Trophoblast cell (in vitro differentiated cells and primary cell): ENCODE results near the gene TSC22D2.

ENCODE experiments used
- DNase-seq, 2 donors: peaks; one replicate each; pipeline ENCODE4 v3.0.0-alpha.2; 2016
- H2AFZ ChIP-seq: 2 replicates; pipeline ENCODE4 v1.6.1; 2013; ENCODE audit warnings: low read length, moderate library complexity, mild to moderate bottlenecking; ENCODE audit not compliant: insufficient read depth, poor library complexity
- H2AK5ac ChIP-seq: 2 replicates; pipeline ENCODE4 v1.6.1; 2013; ENCODE audit warnings: mild to moderate bottlenecking, low read length
- H2BK120ac ChIP-seq: 2 replicates; pipeline ENCODE4 v1.6.1; 2013; ENCODE audit warnings: low read length, mild to moderate bottlenecking, moderate library complexity; ENCODE audit not compliant: insufficient read depth, poor library complexity
- H2BK12ac ChIP-seq: 2 replicates; pipeline ENCODE4 v1.6.1; 2013; ENCODE audit warnings: mild to moderate bottlenecking, low read length, moderate library complexity
- H2BK5ac ChIP-seq: 2 replicates; pipeline ENCODE4 v1.6.1; 2013; ENCODE audit warnings: low read length, low read depth, moderate library complexity, mild to moderate bottlenecking; ENCODE audit not compliant: poor library complexity
- H3K14ac ChIP-seq: 2 replicates; pipeline ENCODE4 v1.6.1; 2013; ENCODE audit warnings: mild to moderate bottlenecking, low read length
- H3K18ac ChIP-seq: 2 replicates; pipeline ENCODE4 v1.6.1; 2013; ENCODE audit warnings: mild to moderate bottlenecking, low read length
- H3K23ac ChIP-seq: 2 replicates; pipeline ENCODE4 v1.6.1; 2013; ENCODE audit warnings: low read length
- H3K27ac ChIP-seq: 2 replicates; pipeline ENCODE4 v1.5.1; 2013; ENCODE audit warnings: low read depth, mild to moderate bottlenecking, inconsistent platforms, low read length, moderate library complexity
- H3K27me3 ChIP-seq: 2 replicates; pipeline ENCODE4 v1.6.1; 2013; ENCODE audit warnings: inconsistent platforms, mild to moderate bottlenecking, low read length, moderate library complexity; ENCODE audit not compliant: insufficient read depth
- H3K36me3 ChIP-seq, 2 experiments: 1 replicate in 1 of 2; 2 replicates in 1 of 2; pipeline ENCODE4 v1.6.1; 2013; ENCODE audit warnings: low read length in 2 of 2, mild to moderate bottlenecking in 2 of 2, moderate library complexity in 1 of 2; ENCODE audit not compliant: insufficient read depth in 2 of 2, control insufficient read depth in 1 of 2
- H3K4ac ChIP-seq: 2 replicates; pipeline ENCODE4 v1.6.1; 2013; ENCODE audit warnings: low read depth, mild to moderate bottlenecking, low read length, moderate library complexity
- H3K4me1 ChIP-seq, 2 experiments: 1 replicate in 1 of 2; 2 replicates in 1 of 2; pipeline ENCODE4 v1.6.1; 2013; ENCODE audit warnings: low read length in 2 of 2, mild to moderate bottlenecking in 2 of 2, moderate library complexity in 1 of 2; ENCODE audit not compliant: insufficient read depth in 2 of 2, control insufficient read depth in 1 of 2
- H3K4me2 ChIP-seq: 2 replicates; pipeline ENCODE4 v1.6.1; 2013; ENCODE audit warnings: inconsistent platforms, mild to moderate bottlenecking, low read length, moderate library complexity
- H3K4me3 ChIP-seq: 2 replicates; pipeline ENCODE4 v1.5.1; 2013; ENCODE audit warnings: mild to moderate bottlenecking, low read depth, low read length, inconsistent platforms
- H3K79me1 ChIP-seq: one replicate; pipeline ENCODE4 v1.6.1; 2013; ENCODE audit warnings: low read length
- H3K79me2 ChIP-seq: 2 replicates; pipeline ENCODE4 v1.6.1; 2013; ENCODE audit warnings: low read length, mild to moderate bottlenecking; ENCODE audit not compliant: control insufficient read depth, insufficient read depth, poor library complexity
- H3K9ac ChIP-seq: 2 replicates; pipeline ENCODE4 v1.6.1; 2013; ENCODE audit warnings: mild to moderate bottlenecking, low read length
- H3K9me3 ChIP-seq: 2 replicates; pipeline ENCODE4 v1.6.1; 2013; ENCODE audit warnings: low read depth, mild to moderate bottlenecking, control low read depth, inconsistent platforms, low read length; ENCODE audit not compliant: insufficient read depth
- H4K12ac ChIP-seq: 2 replicates; pipeline ENCODE4 v1.6.1; 2013; ENCODE audit warnings: low read depth, mild to moderate bottlenecking, low read length, moderate library complexity
- H4K8ac ChIP-seq: 2 replicates; pipeline ENCODE4 v1.6.1; 2013; ENCODE audit warnings: low read depth, mild to moderate bottlenecking, low read length, moderate library complexity
- H4K91ac ChIP-seq: one replicate; pipeline ENCODE4 v1.6.1; 2013; ENCODE audit warnings: low read depth, mild to moderate bottlenecking, low read length, moderate library complexity
- WGBS: extraction: QIAGEN DNeasy Blood & Tissue Kit; methylation state at CpG from one replicate; pipeline ENCODE4 v1.1.7; 2013; ENCODE audit warnings: missing lambda C conversion rate; ENCODE audit not compliant: insufficient read length, insufficient coverage; ENCODE audit errors: extremely low coverage; 5-methylcytosine and 5-hydroxymethylcytosine counted together

Gene TSC22D2

DNA sequence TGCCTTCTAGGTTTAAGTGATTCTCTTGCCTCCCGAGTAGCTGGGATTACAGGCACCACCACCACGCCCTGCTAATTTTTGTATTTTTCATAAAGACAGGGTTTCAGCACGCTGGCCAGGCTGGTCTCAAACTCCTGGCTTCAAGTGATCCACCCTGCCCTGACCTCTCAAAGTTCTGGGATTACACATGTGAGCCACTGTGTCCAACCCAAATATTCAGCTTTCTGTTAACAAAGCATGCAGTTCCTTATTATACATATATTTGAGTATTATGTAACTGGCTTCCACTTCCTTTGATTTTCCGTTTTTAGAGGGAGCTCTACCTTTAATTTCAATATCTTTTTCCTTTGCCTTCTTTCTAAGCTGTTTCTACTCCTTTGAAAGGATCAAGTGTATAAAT is 26.1 kb downstream of the TSC22D2 start:
- Histone ChIP-seq H3K27ac (no peak overlapping the region), H3K27me3 (no peaks in the 10 kb centered on the region), H3K79me2 (no peaks in the 10 kb centered on the region), H4K12ac (no peak overlapping the region), H3K14ac (no peak overlapping the region), H2BK120ac (no peak overlapping the region), H3K4me3 (no peak overlapping the region), H3K18ac (no peak overlapping the region), H3K4me1 (no peaks in the 10 kb centered on the region), H2BK5ac (no peak overlapping the region), H3K4me2 (no peak overlapping the region), H3K9me3 (no peaks in the 10 kb centered on the region), H3K36me3 (peaks cover 0 to 3% of the 10 kb centered on the region in 2 experiments), H2BK12ac (no peak overlapping the region), H2AK5ac (no peak overlapping the region), H3K23ac (no peak overlapping the region), H3K4ac (peak overlapping the region; percentile 40), H3K79me1 (no peaks in the 10 kb centered on the region), H2AFZ (no peak overlapping the region), H4K8ac (no peak overlapping the region), H4K91ac (no peak overlapping the region), H3K9ac (no peak overlapping the region)
- DNase-seq = no peak
- WGBS = no CpG with 5 or more reads among the region's 4 CpGs

DNA sequence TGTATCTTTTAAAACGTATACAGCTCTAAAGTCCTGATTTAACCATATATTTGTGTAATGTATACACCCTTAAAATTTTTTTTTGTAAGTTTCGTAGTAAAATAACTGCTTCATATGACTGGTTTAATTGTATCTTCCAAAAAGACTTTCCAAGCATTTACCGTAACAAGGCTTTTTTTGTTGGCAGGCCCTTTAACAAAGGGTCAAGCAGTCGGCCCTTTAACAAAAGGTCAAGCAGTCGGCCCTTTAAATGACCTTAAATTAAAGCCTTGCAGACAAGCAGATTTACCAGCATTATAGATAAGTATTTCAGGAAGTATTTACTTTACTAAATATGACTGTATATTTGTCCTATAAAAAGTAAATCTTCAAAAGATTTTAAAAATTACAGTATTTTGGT is 28.1 kb downstream of the TSC22D2 start:
- no peak overlapping the region for H3K18ac ChIP-seq
- H3K4me1 ChIP-seq = no peaks in the 10 kb centered on the region
- H4K8ac ChIP-seq = no peak overlapping the region
- no CpG with 5 or more reads among the region's 5 CpGs for WGBS
- H3K9ac ChIP-seq = no peak overlapping the region
- no peak overlapping the region for H3K27ac ChIP-seq
- H3K23ac ChIP-seq = no peak overlapping the region
- no peak overlapping the region for H3K4ac ChIP-seq
- no peak overlapping the region for H2BK120ac ChIP-seq
- H2AK5ac ChIP-seq = no peak overlapping the region
- H3K9me3 ChIP-seq = no peaks in the 10 kb centered on the region
- no peak overlapping the region for H3K14ac ChIP-seq
- no peak overlapping the region for H2BK5ac ChIP-seq
- no peaks in the 10 kb centered on the region for H3K79me1 ChIP-seq
- H3K4me3 ChIP-seq = no peak overlapping the region
- no peak overlapping the region for H4K12ac ChIP-seq
- H3K79me2 ChIP-seq = no peaks in the 10 kb centered on the region
- peaks cover 0 to 3% of the 10 kb centered on the region in 2 experiments for H3K36me3 ChIP-seq
- no peaks in the 10 kb centered on the region for H3K27me3 ChIP-seq
- no peak overlapping the region for H2BK12ac ChIP-seq
- H3K4me2 ChIP-seq = no peak overlapping the region
- H4K91ac ChIP-seq = no peak overlapping the region
- DNase-seq = no peak
- no peak overlapping the region for H2AFZ ChIP-seq

DNA sequence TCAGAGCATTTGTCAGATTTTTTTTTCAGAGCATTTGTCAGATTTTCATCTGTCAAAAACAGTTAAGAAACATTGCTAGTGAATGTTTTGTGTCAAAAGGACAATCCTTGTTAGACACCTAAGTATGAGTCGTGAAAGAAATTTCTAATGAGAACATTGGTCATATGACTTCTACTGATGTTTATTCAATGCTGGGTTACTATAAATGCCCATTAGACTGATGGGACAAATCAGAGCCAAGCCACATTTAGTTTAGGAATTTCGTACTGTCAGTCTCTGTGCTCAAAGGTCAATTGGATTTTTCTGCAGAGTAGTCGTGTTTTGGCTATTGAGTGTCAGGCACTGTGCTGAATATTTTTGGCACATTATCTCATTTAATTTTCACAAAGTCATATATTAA is 31.6 kb downstream of the TSC22D2 start:
- Histone ChIP-seq H3K18ac (no peak overlapping the region), H3K4ac (no peak overlapping the region), H2BK5ac (no peak overlapping the region), H2AK5ac (no peak overlapping the region), H3K9me3 (no peaks in the 10 kb centered on the region), H3K27me3 (no peaks in the 10 kb centered on the region), H3K4me2 (no peak overlapping the region), H3K4me3 (no peak overlapping the region), H3K36me3 (peaks cover 6 to 8% of the 10 kb centered on the region in 2 experiments), H4K12ac (no peak overlapping the region), H3K23ac (no peak overlapping the region), H2BK120ac (no peak overlapping the region), H3K27ac (no peak overlapping the region), H2AFZ (no peak overlapping the region), H4K91ac (no peak overlapping the region), H3K9ac (no peak overlapping the region), H3K4me1 (peaks cover 0 to 2% of the 10 kb centered on the region in 2 experiments), H4K8ac (no peak overlapping the region), H3K14ac (no peak overlapping the region), H2BK12ac (no peak overlapping the region), H3K79me2 (peaks cover 2% of the 10 kb centered on the region), H3K79me1 (no peaks in the 10 kb centered on the region)
- no peak for DNase-seq
- no CpG with 5 or more reads among the region's 3 CpGs for WGBS

DNA sequence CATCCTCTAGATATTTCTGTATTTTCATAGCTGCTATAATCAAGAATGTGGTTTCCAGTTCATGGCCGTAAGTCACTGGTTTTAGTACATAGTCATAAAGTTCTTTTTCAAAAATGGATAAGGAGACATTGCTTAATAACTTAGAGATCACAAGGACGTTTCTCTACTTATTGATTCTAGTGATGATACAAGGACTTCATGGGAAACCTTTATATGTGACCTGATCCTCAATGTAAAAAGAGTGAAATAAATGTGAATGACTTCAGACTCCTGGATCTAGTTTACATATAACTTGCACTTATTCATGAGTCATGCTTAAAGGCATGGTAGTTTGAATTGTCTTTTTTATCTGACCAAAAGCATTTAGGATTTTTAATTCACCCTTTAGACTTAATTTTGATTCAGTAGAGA is 35.2 kb downstream of the TSC22D2 start:
- H3K79me2 ChIP-seq = peaks cover 2% of the 10 kb centered on the region
- H3K36me3 ChIP-seq = peaks cover 6 to 9% of the 10 kb centered on the region in 2 experiments
- H2AK5ac ChIP-seq = no peak overlapping the region
- H3K18ac ChIP-seq = no peak overlapping the region
- no peak overlapping the region for H3K9ac ChIP-seq
- H3K14ac ChIP-seq = no peak overlapping the region
- no peak overlapping the region for H3K27ac ChIP-seq
- H4K12ac ChIP-seq = no peak overlapping the region
- peaks cover 2 to 5% of the 10 kb centered on the region in 2 experiments for H3K4me1 ChIP-seq
- H3K79me1 ChIP-seq = peaks cover 3% of the 10 kb centered on the region
- H3K4me2 ChIP-seq = no peak overlapping the region
- no peak overlapping the region for H2BK12ac ChIP-seq
- no peak for DNase-seq
- no peak overlapping the region for H3K4me3 ChIP-seq
- no peak overlapping the region for H3K4ac ChIP-seq
- no peak overlapping the region for H4K8ac ChIP-seq
- H2BK120ac ChIP-seq = no peak overlapping the region
- H3K9me3 ChIP-seq = no peaks in the 10 kb centered on the region
- no CpG with 5 or more reads among the region's 2 CpGs for WGBS
- H4K91ac ChIP-seq = no peak overlapping the region
- no peak overlapping the region for H2AFZ ChIP-seq
- no peak overlapping the region for H3K23ac ChIP-seq
- H2BK5ac ChIP-seq = no peak overlapping the region
- H3K27me3 ChIP-seq = no peaks in the 10 kb centered on the region
